ENCODE results near the gene GLUD2.
A peak's percentile ranks its signal among the peaks of the same experiment; 100 is the strongest.
"Not testable (repeated sequence)": the region's sequence is repeated elsewhere in the genome, so short reads cannot be mapped to it uniquely, and the experiment has no call there.

GLUD2 gene
- total RNA-seq = 0.39 to 2.1 (median 0.77) reads per million in 4 donors

DNA sequence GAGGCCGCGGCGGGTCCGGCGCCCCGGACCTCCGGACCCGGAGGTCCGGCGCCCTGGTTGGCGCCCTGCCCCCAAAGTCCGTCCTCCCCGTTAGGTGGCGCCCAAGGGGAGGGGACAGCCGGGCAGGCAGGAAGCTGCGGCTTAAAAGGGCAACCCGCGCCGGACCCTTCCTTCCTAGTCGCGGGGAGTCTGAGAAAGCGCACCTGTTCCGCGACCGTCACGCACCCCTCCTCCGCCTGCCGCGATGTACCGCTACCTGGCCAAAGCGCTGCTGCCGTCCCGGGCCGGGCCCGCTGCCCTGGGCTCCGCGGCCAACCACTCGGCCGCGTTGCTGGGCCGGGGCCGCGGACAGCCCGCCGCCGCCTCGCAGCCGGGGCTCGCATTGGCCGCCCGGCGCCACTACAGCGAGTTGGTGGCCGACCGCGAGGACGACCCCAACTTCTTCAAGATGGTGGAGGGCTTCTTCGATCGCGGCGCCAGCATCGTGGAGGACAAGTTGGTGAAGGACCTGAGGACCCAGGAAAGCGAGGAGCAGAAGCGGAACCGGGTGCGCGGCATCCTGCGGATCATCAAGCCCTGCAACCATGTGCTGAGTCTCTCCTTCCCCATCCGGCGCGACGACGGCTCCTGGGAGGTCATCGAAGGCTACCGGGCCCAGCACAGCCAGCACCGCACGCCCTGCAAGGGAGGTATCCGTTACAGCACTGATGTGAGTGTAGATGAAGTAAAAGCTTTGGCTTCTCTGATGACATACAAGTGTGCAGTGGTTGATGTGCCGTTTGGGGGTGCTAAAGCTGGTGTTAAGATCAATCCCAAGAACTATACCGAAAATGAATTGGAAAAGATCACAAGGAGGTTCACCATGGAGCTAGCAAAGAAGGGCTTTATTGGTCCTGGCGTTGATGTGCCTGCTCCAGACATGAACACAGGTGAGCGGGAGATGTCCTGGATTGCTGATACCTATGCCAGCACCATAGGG is at the start of gene GLUD2:
TSS of gene GLUD2 (plus strand) at position 170 of the 979 bp plus-strand sequence. CDS start at position 245, 75 bp downstream.
- peak in 1 of 5 donors; percentile 2 for DNase-seq

DNA sequence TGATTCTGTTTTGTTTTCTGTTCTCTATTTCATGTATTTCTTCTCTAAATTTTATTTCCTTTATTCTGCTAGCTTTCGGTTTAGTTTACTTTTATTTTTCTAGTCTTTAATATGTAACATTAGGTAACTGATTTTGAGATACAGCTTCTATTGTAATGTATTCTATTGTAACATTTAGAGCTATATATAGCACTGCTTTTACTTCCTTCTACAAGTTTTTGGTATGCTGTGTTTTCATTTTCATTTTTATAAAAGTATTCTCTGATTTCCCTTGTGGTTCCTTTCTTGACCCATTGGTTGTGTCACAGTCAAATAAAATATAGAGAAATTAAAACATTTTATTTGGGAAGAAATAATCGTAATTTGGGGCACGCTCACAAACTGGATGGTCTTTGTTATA is 48.0 kb upstream of the GLUD2 start:
- DNase-seq = no peak

DNA sequence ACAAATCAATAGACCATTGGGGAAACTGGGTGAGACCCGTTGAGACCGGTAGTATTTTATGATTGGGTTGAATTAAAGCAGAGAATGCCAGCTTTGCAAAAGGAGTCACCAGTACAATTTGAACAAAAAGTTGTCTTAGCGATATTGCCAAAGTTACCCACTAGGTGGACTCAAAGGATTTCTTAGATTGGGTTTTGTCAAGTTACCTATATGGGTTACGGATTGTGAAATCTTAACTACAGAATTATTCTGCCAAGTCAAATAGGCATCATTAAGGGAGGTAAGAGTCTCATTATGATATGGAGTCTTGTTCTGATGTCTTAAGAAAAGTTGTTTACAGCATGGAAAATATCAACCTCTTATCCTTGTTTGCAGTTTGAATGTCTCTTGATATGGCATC is 46.8 kb upstream of the GLUD2 start:
- no peak for DNase-seq

DNA sequence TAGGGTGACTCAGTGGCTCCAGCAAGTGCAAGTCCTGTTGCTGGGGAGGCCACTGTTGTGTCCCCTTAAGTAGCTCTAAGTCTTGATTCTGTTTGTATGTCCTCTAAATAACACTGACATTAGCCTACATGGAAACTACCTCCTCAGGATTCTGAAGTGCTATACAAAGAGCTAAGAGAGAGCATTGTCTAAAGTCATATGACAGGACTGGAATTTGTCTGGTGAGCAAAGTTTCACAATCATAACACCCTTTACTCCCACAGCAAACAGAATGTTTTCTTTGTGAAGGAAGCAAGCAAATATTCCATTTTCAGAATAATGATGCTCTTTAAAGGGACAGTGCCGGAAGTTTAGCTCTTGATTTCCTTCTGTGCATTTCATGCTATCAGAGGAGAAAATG is 38.5 kb upstream of the GLUD2 start:
- no peak for DNase-seq

DNA sequence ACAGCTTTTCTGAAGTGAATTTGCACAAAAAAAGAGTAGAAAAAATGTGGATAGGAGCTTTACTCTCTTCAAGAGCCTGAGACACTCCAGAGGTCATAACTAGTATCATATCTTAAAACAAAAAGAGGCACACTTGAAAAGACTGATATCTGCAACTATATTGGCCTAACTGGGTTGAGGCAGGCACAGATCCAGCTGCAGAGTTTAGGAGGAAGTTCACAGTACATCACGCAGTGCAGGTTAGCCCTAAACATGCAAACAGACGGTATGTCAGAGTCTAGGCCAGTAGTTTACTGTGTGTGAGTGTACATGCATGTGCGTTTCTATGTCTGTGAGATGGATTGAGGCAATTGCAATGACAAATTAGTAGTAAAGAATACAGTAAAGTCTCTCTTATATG is 37.6 kb upstream of the GLUD2 start:
- no peak for DNase-seq

DNA sequence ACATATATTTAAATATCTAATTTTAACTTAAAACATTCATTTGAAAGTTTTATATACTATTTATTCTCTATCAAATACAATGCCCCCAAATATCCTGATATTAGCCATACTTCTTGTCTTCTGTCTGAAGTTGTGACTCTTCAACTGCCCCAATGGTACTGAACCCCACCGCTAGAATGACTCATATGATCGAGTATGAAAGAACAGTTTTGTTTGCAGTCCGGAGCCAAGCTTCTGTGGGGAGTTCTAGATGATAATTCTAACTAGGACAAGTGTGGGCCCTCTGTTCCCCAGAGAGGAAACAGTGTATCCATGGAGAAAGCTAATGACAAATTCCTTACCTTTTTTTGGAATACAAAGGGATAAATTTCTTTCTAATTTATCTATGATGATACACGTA is 37.2 kb upstream of the GLUD2 start:
- no peak for DNase-seq

DNA sequence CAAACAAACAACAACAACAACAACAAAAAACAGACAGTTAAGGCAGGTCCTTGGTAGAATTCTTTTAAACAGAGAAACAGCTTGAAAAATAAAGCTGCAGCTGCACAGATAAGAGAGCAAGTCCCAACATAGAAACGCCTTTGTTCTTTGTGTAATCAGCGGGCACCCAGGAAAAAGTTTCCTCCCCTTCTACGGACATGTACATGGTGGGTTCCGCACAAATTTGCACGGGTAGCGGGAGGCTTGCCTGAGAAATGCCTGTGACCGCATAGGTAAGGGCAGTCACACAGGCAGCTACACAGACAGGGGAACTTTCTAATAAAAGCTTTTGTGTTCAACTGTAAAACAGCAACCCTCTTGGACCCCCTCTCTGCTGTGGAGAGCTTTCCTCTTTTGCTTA is 36.2 kb upstream of the GLUD2 start:
- DNase-seq = no peak

DNA sequence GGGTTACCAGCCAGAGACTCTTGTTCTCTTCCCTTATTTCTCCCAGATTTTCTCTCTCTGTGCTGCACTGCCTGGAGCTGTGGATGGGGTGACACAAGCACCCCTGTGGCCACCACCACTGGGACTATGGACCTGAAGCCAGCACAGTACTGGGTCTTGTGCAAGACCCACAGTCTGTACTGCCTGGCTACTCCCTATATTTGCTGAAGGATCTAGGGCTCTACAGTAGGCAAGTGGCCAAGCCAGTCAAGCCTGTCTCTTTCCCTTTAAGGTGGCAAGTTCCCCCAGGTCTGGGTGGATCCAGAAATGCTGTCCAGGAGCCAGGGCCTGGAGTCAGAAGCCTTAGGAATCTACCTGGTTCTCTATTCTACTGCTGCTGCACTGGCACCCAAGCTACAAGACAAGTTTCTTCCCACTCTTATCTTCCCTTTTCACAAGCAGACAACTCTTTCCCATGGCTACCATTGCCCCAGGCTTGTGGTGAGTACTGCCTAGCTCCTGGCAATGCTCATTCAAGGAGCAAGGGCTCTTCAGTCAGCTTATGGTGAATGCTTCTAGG is 33.4 kb upstream of the GLUD2 start:
- no peak for DNase-seq

DNA sequence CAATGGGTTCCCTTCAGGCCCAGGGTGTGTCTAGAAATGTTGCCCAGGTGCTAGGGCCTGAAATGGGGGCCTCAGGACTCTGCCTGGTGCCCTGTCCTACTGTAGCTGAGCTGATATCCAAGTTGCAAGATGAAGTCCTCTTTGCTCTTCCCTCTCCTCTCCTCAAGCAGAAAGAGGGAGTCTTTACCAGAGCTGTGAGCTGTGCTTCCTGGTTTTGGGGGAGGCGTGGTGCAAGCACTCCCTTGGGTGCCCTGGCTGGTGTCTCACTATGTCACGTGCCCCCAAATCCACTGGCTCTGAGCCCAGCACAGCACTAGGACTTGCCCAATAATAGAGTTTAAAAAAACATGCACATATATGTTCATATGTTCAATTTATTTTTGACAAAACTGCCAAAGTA is 32.6 kb upstream of the GLUD2 start:
- no peak for DNase-seq

DNA sequence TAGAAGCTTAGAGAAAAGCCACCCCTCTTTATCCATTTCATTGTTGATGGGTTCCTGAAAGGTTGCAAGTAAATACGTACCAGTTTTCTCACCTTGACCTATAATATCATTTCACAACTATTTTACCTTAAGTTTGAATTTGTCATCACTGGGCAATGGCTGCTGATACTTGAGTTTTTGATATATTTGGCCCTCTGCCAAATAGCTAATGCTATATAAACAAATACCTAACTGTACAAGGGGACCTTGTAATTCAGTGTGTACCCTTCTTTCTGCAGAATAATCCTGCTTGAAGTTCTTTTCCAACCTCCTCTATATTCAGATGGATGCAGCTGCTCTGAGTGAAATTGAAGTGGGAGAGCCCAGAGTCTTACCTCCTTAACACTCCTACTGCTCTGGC is 19.0 kb upstream of the GLUD2 start:
- no peak for DNase-seq

DNA sequence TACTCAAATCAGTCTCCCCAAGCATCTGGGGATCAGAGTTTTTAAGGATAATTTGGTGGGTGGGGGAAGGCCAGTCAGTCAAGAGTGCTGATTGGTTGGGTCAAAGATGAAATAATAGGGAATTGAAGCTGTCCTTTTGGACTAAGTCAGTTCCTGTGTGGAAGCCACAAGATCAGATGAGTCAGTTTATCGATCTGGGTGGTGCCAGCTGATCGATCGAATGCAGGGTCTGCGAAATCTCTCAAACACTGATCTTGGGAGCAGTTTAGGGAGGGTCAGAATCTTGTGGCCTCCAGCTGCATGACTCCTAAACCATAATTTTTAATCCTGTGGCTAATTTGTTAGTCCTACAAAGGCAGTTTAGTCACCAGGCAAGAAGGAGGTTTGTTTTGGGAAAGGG is 17.3 kb upstream of the GLUD2 start:
- no peak for DNase-seq

DNA sequence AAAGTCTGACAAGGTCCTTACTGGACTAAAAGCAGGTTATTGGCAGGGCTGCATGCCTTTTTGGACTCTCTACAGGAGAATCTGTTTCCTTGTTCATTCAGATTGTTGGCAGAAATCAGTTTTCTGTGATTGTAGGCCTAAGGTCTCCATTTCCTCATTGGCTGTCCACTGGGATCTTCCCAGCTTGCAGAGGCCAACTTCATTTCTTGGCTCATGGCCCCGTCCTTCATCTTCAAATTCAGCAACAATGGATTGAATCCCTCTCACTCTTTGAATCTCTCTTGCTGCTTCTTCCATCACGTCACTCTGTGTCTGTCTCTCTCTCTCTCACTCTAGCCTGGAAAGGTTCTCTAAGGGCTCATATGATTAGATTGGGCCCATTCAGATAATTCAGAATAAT is 14.9 kb upstream of the GLUD2 start:
- DNase-seq = no peak

DNA sequence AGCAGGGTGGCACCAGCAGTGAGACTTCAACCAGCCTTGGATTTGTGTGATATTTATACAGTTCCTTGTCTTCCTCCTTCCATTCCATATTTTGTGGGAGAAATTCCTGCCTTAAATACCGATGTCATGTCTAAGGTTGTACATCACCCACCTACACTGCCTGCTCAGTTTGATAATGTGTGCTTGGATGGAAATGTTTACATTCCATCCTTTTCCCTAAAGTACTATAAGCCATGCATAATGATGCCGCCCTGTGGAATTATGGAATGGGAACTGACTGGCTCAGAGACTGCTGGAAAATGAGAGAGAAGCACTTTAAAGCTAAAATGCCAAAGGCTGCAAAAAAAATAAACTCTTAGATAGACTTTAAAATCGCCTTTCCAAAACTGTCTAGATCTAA is 11.3 kb upstream of the GLUD2 start:
- no peak for DNase-seq

DNA sequence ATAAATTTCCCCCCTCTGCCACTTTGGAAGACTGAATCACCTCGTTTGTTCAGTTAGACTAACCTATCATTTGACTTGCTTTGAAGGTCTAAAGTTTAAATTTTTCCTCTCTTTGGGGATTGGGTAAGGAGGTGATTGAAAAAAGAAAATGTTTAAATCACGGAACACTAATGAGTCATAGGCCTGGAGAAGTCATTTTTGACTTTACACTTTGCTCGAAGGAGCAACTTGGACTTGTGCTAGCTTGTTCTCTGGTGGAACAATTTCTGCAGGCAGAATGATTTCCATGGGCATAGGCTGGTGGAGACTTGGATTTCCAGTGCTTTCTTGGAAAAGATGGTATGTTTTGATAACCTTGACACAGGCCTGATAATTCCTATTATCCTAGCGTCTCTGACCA is 10.5 kb upstream of the GLUD2 start:
- no peak for DNase-seq

DNA sequence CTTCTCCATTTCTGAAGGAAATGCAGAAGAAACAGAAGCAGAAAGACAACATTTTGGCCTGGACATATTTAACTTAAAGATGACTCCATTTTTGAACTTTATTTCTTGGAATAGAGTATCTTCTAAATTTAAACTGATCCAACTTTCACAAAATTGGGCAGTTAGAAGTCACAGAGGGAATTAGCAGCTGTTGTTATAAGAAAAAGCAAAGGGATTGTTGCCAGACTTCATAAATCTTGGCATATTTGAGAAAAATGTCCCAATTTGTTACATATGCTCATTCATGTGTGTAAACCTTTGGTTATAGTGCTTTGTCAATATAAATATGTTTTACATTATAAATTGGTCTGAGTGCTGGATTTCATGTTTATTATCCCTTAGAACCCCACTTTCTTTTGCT is 3.4 kb downstream of the GLUD2 start:
- no peak for DNase-seq

DNA sequence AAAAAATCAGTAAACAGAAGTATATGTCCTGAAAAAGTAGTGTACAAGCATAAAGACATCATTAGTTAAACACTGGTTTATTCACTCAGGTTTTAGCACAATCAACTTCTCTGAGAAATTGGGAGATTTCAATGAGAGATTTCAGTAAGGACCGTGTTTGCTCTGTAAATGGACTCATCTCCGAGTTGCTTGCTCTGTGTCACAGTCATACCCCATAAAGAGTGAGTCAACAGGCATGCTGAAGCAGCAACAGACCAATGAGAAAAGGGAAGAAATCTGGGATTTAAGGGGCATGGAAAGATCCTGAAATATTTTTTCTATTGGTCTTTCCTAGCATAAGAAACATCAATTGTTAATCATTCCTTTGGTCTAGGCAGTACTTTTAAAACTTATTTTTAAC is 4.7 kb downstream of the GLUD2 start:
- DNase-seq = no peak

DNA sequence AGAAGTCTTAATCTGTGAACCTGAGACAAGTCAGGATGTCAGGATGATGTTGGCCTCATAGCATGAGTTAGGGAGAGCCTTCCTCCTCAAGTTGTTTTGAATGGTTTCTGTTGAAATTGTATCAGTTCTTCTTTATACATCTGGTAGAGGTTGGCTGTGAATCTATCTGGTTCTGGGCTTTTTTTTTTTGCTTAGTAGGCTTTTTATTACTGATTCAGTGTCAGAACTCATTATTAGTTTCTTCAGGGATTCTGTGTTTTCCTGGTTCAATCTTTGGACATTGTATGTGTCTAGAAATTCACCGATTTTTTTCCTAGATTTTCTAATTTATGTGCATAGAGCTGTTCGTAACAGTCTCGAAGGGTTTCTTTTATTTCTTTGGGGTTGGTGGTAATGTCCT is 14.9 kb downstream of the GLUD2 start:
- no peak for DNase-seq

DNA sequence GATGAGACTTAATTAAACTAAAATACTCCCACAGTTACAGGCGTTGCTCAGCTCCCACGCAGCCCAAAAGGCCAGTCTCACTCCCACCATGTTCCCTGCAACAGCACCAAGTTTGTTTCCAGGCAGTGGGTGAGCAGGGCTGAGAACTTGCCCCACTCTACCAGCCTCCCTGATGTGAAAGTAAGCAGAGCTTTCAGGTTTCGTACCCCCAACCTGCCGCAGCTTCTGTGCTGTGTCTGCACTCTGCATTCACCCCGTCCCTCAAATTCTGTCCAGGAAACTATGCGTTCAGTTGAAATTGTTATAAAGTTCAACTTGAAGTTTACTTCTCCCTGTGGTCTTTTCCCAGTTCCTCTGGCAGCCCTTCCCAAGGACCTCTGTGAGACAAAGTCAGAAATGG is 17.2 kb downstream of the GLUD2 start:
- DNase-seq = no peak

DNA sequence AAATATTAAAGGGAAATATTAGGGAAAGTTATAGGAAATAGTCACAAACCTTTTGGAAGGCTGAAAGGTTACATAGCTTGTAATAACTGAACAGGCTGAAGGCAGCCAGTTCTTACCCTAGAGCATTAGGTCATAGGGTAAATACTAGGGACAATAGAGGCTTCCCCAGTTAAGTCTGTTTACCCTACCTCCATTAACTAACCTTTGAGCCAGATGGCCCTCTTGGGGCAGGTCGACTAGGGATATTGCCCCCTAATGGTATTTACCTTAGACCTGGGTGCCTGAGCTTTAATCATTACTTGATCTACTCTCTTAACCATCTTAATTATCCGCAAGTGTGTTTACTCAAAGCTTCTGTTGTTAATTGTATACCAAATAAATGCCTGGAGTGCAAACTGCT is 36.8 kb downstream of the GLUD2 start:
- DNase-seq = not testable (repeated sequence)

DNA sequence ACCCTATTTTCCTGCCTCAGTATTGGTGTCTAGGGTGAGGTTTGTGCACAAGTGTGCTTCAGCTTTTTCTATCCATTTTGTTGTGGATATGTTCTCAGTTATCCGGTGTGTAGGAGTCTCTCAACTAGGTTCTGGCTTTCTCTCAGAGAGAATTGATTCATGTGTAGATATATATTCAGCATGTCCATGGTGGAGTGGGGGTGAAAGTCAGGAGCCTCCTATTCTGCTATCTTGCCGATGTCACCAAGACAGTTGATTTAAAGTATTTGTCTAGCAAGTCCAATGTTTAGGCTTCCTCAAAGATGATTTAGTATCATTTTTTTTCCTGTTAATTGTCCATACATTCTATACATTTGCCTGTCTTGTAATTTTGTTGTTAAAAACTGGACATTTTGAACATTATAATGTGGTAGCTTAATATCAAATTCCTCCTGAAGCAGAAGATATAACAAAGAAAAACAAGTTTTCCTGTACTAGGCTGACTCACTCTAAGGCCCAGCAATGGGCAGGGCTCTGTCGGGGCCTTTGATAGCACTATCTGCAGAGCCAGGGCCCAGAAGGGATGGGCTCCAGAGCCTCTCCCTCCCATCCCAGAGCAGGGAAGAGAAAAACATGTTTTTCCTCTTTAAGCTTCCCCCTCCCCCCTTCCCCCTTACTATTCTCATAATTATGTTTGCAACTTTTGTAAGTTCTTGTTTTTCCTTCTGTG is 37.6 kb downstream of the GLUD2 start:
- DNase-seq = no peak

DNA sequence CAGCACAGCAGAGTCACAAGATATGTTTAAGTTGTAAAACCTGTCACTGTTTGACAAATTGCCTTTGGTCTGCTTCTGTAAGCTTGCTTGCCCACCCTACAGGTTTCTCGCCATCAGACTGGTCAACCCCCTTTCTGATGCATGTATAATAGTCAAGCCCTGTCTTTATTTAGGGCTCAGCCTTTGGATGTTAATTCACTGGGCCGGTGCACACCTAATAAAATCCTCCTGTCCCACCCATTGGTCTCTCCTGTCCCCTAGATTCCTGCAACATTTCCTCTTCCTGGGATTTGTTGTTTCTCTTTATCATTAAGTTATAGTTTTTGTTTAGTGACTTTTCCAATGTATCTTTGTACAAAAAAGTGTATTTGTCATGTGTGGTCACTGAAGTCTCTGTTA is 38.2 kb downstream of the GLUD2 start:
- no peak for DNase-seq

DNA sequence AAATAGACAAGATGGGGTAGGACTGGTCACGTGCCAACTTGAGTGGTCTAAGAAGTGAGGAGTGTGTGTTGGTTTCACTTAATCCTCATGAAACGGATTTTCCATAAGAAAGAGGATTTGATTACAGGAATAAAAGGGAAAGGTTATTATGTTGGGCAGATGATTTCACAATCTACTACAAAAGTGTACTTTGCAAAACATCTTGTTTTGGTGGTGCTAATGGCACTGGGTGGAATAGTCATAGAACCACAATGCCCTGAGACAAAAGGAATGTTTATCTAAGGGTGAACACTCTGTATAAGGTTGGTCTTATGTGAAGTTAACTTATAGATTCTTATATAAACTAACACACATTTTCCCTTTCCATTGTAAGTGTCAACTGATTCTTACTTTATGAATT is 45.6 kb downstream of the GLUD2 start:
- DNase-seq = no peak

Data from T-helper 1 cell (primary cell).